Fibroblast of villous mesenchyme (primary cell): ENCODE results near the gene HOXB5. TPM values are rescaled to one million over a fixed set of nuclear protein-coding genes. Genes with fewer than 3 reads are reported as not detected.
A peak's percentile ranks its signal among the peaks of the same experiment; 100 is the strongest.

Experiments
- DNase-seq: peaks from one replicate; pipeline ENCODE4 v3.0.0-alpha.2; 2010; ENCODE audit warnings: low read depth
- H3K4me3 ChIP-seq: 2 replicates; pipeline ENCODE4 v1.5.1; 2011; ENCODE audit warnings: low read depth, mild to moderate bottlenecking, low read length
- CTCF ChIP-seq: IDR thresholded peaks from 2 replicates; pipeline ENCODE4 v1.5.1; 2012; ENCODE audit warnings: low read depth, mild to moderate bottlenecking, low read length; ENCODE audit not compliant: insufficient read depth
- total RNA-seq: library from RNA; depleted of rRNA; stranded (reverse); fragments of >200 nt; gene quantifications from 2 replicates; pipeline ENCODE4 v1.2.3, GENCODE V29; 2012

The HOXB5 gene
- total RNA-seq, 1 donor: 0.43 TPM

DNA sequence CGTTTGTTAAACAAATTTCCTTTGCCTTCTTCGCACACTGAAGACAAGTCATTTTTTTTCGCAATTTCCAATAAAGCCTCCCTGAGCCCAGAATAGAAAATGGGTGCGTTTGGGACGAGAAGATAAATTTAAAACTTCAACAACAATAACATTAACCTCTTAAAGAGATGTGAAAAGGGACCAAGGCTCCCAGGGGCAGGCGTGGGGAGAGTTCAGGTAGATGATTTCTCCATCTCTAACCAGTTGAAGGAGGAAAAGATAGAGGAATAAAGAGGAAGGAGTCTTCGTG, 14.2 kb downstream of the HOXB5 start:
- no peak overlapping the region for H3K4me3 ChIP-seq
- DNase-seq: no peak
- no peak for TF ChIP-seq CTCF

- DNase-seq: no peak
- H3K4me3 ChIP-seq: peak overlapping the region; percentile 51
- no peak for TF ChIP-seq CTCF
These were observed 14.7 kb downstream of the HOXB5 start for GRCh38 chr17:48578616-48579470.

DNA sequence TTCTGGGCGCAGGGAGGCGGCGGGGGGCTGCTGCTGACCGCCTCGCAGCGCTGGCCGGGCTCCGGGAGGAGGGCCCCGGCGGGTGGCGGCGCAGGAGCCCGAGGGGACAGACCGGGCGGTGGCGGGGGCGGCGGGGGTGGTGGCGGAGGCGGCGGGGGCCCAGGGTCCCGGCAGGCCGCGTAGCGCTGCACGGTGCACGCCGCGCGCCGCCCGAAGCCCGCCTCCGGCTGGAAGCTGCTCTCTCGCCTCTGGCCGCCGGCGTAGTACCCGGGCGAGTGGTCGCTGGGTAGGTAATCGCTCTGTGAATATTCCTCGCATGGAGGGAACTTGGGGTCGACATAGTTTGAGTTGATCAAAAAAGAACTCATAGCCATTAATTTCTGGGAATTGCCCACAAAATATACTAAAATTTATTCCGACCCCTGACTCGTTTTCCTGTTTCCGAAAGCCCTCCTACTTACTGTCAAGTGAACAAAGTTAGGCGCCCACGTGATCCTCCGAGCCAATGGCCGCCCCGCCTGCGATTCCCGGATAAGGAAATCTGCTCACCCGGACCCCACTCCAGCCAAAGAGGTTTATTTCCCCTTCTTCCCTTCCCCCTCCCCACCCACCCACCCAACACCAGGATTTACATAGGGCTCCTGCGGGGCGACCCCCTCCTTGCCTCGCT, 15.5 kb downstream of the HOXB5 start, which contains the start of gene HOXB4:
HOXB4 (minus strand) TSS at position 405 of the 670 bp plus-strand sequence; CDS start at position 374, 31 bp downstream.
- peak; percentile 64 for DNase-seq
- TF ChIP-seq CTCF: no peak
- peak within 1 kb of the TSS; percentile 51 for H3K4me3 ChIP-seq

GRCh38 chr17:48577330-48577945, 16.1 kb downstream of the HOXB5 start:
- DNase-seq: peak; percentile 37
- H3K4me3 ChIP-seq: peak overlapping the region; percentile 44
- TF ChIP-seq CTCF: no peak

- peak; percentile 28 for DNase-seq
- TF ChIP-seq CTCF: no peak
- H3K4me3 ChIP-seq: peak overlapping the region; percentile 44
These were observed 16.9 kb downstream of the HOXB5 start for GRCh38 chr17:48576479-48577309.
